Keratinocyte (primary cell): ENCODE results near the gene ZNF593OS. TPM values are rescaled to one million over a fixed set of nuclear protein-coding genes. Genes with fewer than 3 reads are reported as not detected.

Experiments
- DNase-seq: peaks from one replicate; pipeline ENCODE4 v3.0.0-alpha.2; 2011; ENCODE audit warnings: low read depth, missing footprints, low spot score
- FAIRE-seq: peaks from 2 replicates; lab custom pipeline; 2011; peaks lifted over from hg19 to GRCh38; lab: Jason Lieb, UNC
- H2AFZ ChIP-seq: 2 replicates; pipeline ENCODE4 v1.6.0; 2012; ENCODE audit warnings: low read length, control low read depth, inconsistent platforms; ENCODE audit not compliant: control insufficient read depth
- H3K27ac ChIP-seq: 2 replicates; pipeline ENCODE4 v1.5.1; 2011; ENCODE audit warnings: low read length; ENCODE audit not compliant: control insufficient read depth, insufficient read depth
- H3K27me3 ChIP-seq: 3 replicates; pipeline ENCODE4 v1.6.0; 2011; ENCODE audit warnings: low read length; ENCODE audit not compliant: control insufficient read depth, insufficient read depth; ENCODE audit errors: extremely low read depth
- H3K36me3 ChIP-seq, 2 experiments: 2 replicates in 1 of 2; 3 replicates in 1 of 2; pipeline ENCODE4 v1.5.1; 2011; ENCODE audit warnings: low read length in 2 of 2, mild to moderate bottlenecking in 1 of 2; ENCODE audit not compliant: control insufficient read depth in 2 of 2, insufficient read depth in 2 of 2; ENCODE audit errors: extremely low read depth in 1 of 2
- H3K4me1 ChIP-seq: 3 replicates; pipeline ENCODE4 v1.5.1; 2011; ENCODE audit warnings: low read length; ENCODE audit not compliant: control insufficient read depth, insufficient read depth; ENCODE audit errors: extremely low read depth
- H3K4me2 ChIP-seq: 3 replicates; pipeline ENCODE4 v1.6.0; 2011; ENCODE audit warnings: low read depth, low read length; ENCODE audit not compliant: control insufficient read depth, insufficient read depth; ENCODE audit errors: extremely low read depth
- H3K4me3 ChIP-seq, 3 experiments: fragments of 200-600 bp in 1 of 3; sonication (generic) in 1 of 3; 2 replicates in 2 of 3; 3 replicates in 1 of 3; pipeline ENCODE4 v1.5.1; 2011 to 2016; ENCODE audit warnings: low read length in 3 of 3, mild to moderate bottlenecking in 3 of 3, control low read depth in 2 of 3, inconsistent platforms in 1 of 3, low read depth in 1 of 3, mixed read lengths in 1 of 3, mixed run types in 1 of 3, moderate library complexity in 1 of 3; ENCODE audit not compliant: control insufficient read depth in 2 of 3, insufficient read depth in 2 of 3; ENCODE audit errors: extremely low read depth in 1 of 3
- H3K79me2 ChIP-seq: 2 replicates; pipeline ENCODE4 v1.6.0; 2012; ENCODE audit warnings: low read length; ENCODE audit not compliant: control insufficient read depth, insufficient read depth
- H3K9ac ChIP-seq: 3 replicates; pipeline ENCODE4 v1.6.0; 2011; ENCODE audit warnings: low read length; ENCODE audit not compliant: control insufficient read depth, insufficient read depth; ENCODE audit errors: extremely low read depth
- H3K9me1 ChIP-seq: 3 replicates; pipeline ENCODE4 v1.6.0; 2011; ENCODE audit warnings: low read length; ENCODE audit not compliant: control insufficient read depth, insufficient read depth; ENCODE audit errors: extremely low read depth
- H3K9me3 ChIP-seq: 2 replicates; pipeline ENCODE4 v1.5.1; 2012; ENCODE audit warnings: low read depth, low read length; ENCODE audit not compliant: control insufficient read depth
- H4K20me1 ChIP-seq: 3 replicates; pipeline ENCODE4 v1.6.0; 2011; ENCODE audit warnings: low read length; ENCODE audit not compliant: control insufficient read depth, insufficient read depth; ENCODE audit errors: extremely low read depth
- CTCF ChIP-seq, 3 experiments: IDR thresholded peaks in 1 of 3; conservative IDR thresholded peaks in 1 of 3; optimal IDR thresholded peaks in 1 of 3; 2 replicates in 2 of 3; 3 replicates in 1 of 3; pipeline versions ENCODE3 to v1.5.1; 2011; ENCODE audit warnings: low read length in 3 of 3, mild to moderate bottlenecking in 3 of 3, moderate library complexity in 2 of 3, control low read depth in 1 of 3, inconsistent platforms in 1 of 3; ENCODE audit not compliant: insufficient read depth in 2 of 3; ENCODE audit errors: extremely low read depth in 1 of 3
- EZH2 ChIP-seq: IDR thresholded peaks from one replicate; pipeline ENCODE4 v1.6.1; 2012; ENCODE audit warnings: inconsistent platforms, mild to moderate bottlenecking, low read length, moderate library complexity
- dilution Hi-C: fragments of 300-500 bp; cut with MboI; formaldehyde crosslinking; loops from one replicate; pipeline ENCODE4 v1.7.0; 2020; ENCODE audit warnings: low sequenced_read_pairs; ENCODE audit not compliant: extremely low pct_ligation_motif_present
- polyA plus RNA-seq, 5 experiments: library from polyadenylated mRNA; depleted of rRNA in 3 of 5; stranded (reverse) in 3 of 5; stranded (forward) in 1 of 5; unstranded in 1 of 5; fragments of >200 nt; gene quantifications; 1 replicate in 1 of 5; 2 replicates in 3 of 5; 3 replicates in 1 of 5; pipeline versions ENCODE4 v1.2.1 to v1.2.3, GENCODE V29; 2011 to 2012; ENCODE audit warnings: missing spikeins in 2 of 5, low read depth in 1 of 5, low replicate concordance in 1 of 5

Gene ZNF593OS
- polyA plus RNA-seq, 1 donor (not counting 4 experiments of a cell fraction or from before 2014, with no cell fraction given): not detected

- Histone ChIP-seq H3K9me3 (no peaks in the 10 kb centered on the region), H3K4me3 (peak overlapping the region; percentile 64 to 94 (median 80)), H3K4me2 (peak overlapping the region; percentile 78), H3K9me1 (no peaks in the 10 kb centered on the region), H3K79me2 (peaks cover 17% of the 10 kb centered on the region), H3K9ac (peak overlapping the region; percentile 89), H3K4me1 (peaks cover 11% of the 10 kb centered on the region), H3K27me3 (no peaks in the 10 kb centered on the region), H4K20me1 (no peaks in the 10 kb centered on the region), H2AFZ (peak overlapping the region; percentile 85), H3K36me3 (peaks cover 0 to 10% of the 10 kb centered on the region in 2 experiments), H3K27ac (peak overlapping the region; percentile 60)
- DNase-seq (no peak), FAIRE-seq (no peak)
- TF ChIP-seq CTCF (optimal IDR thresholded peaks at IDR 0.05 in 1 of 3, IDR thresholded peaks at IDR 0.05 in 1 of 3, conservative IDR thresholded peaks at IDR 0.05 in 1 of 3; ENCODE audit: extremely low read depth in 1 of 3, insufficient read depth in 2 of 3, low read length in 3 of 3) (no peak), EZH2 (no peak)
- dilution Hi-C loops: no loop called here
Observed at GRCh38 chr1:26170472-26170821, 1.2 kb downstream of the ZNF593OS start.

- TF ChIP-seq CTCF (optimal IDR thresholded peaks at IDR 0.05 in 1 of 3, IDR thresholded peaks at IDR 0.05 in 1 of 3, conservative IDR thresholded peaks at IDR 0.05 in 1 of 3; ENCODE audit: extremely low read depth in 1 of 3, insufficient read depth in 2 of 3, low read length in 3 of 3): peak; percentile 77 to 99 (median 92)
- TF ChIP-seq EZH2: no peak
- dilution Hi-C loops: no loop called here
Observed at GRCh38 chr1:26169669-26170471, 1.8 kb downstream of the ZNF593OS start, which contains the start of gene ZNF593. Gene ZNF593, plus strand, starts transcription at chr1:26169908. Its CDS starts 76 bp downstream, at chr1:26169984.

More at GRCh38 chr1:26169669-26170471, 1.8 kb downstream of the ZNF593OS start, which contains the start of gene ZNF593:
- H3K4me3 ChIP-seq: peak within 1 kb of the TSS; percentile 64 to 94 (median 80)
- H3K27me3 ChIP-seq: no peaks in the 10 kb centered on the region
- DNase-seq (peak; percentile 55), FAIRE-seq (peak; percentile 39)
- peak within 1 kb of the TSS; percentile 85 for H2AFZ ChIP-seq
- peaks cover 11% of the 10 kb centered on the region for H3K4me1 ChIP-seq
- peak within 1 kb of the TSS; percentile 60 for H3K27ac ChIP-seq
- H3K9ac ChIP-seq: peak within 1 kb of the TSS; percentile 89
- peak within 1 kb of the TSS; percentile 78 for H3K4me2 ChIP-seq
- H3K9me1 ChIP-seq: no peaks in the 10 kb centered on the region
- peaks cover 0 to 10% of the 10 kb centered on the region in 2 experiments for H3K36me3 ChIP-seq
- H3K9me3 ChIP-seq: no peaks in the 10 kb centered on the region
- H3K79me2 ChIP-seq: peaks cover 17% of the 10 kb centered on the region
- H4K20me1 ChIP-seq: no peaks in the 10 kb centered on the region
